B cell (primary cell): ENCODE data around the gene ZNF19. TPM values are rescaled to one million over a fixed set of nuclear protein-coding genes. Genes with fewer than 3 reads are reported as not detected.

Experiments
- ATAC-seq: fragments of 200-7000 bp; cut with Tn5 transposase; one replicate; pipeline ENCODE4 v1.10.0; 2021; ENCODE audit warnings: low read depth, mild to moderate bottlenecking, moderate number of reproducible peaks, moderate library complexity
- CTCF ChIA-PET: fragments of 350-600 bp; sonication (Branson Sonifier 250); formaldehyde crosslinking; loops from one replicate; lab custom pipeline; 2021; ENCODE audit warnings: antibody characterized with exemption, inconsistent platforms; lab: Charles Lee
- POLR2A ChIA-PET: fragments of 350-600 bp; sonication (Branson Sonifier 250); formaldehyde crosslinking; loops from one replicate; lab custom pipeline; 2021; ENCODE audit warnings: antibody characterized with exemption; lab: Charles Lee
- DNase-seq: peaks from one replicate; pipeline ENCODE4 v3.0.0; 2013
- H2AFZ ChIP-seq: 2 replicates; pipeline ENCODE4 v1.6.1; 2012; ENCODE audit warnings: mild to moderate bottlenecking, low read depth, low read length; ENCODE audit not compliant: insufficient read depth, poor library complexity, severe bottlenecking
- H3K27ac ChIP-seq, 2 donors: 1 replicate in 1 of 2; 2 replicates in 1 of 2; pipeline ENCODE4 v1.5.1; 2012 to 2013; ENCODE audit warnings: low read length in 2 of 2, mild to moderate bottlenecking in 2 of 2, moderate library complexity in 1 of 2
- H3K27me3 ChIP-seq, 4 experiments: fragments of 200-600 bp in 1 of 4; sonication (generic) in 1 of 4; replicated peaks in 1 of 4; 1 replicate in 2 of 4; 2 replicates in 2 of 4; pipeline versions ENCODE4 v1.6.1 to v1.7.0; 2013 to 2016; ENCODE audit warnings: low read length in 3 of 4, mild to moderate bottlenecking in 2 of 4, mixed read lengths in 1 of 4, moderate library complexity in 1 of 4; ENCODE audit not compliant: insufficient read depth in 4 of 4, control insufficient read depth in 3 of 4; ENCODE audit errors: control extremely low read depth in 1 of 4
- H3K36me3 ChIP-seq, 2 experiments: replicated peaks in 1 of 2; 1 replicate in 1 of 2; 2 replicates in 1 of 2; pipeline versions ENCODE4 v1.6.1 to v1.7.1; 2013; ENCODE audit warnings: low read length in 1 of 2; ENCODE audit not compliant: insufficient read depth in 2 of 2, control insufficient read depth in 1 of 2; ENCODE audit errors: control extremely low read depth in 1 of 2, extremely low read depth in 1 of 2
- H3K4me1 ChIP-seq, 2 donors: fragments of 200-600 bp in 1 of 2; sonication (generic) in 1 of 2; 1 replicate in 1 of 2; 2 replicates in 1 of 2; pipeline versions ENCODE4 v1.5.1 to v1.6.1; 2013 to 2017; ENCODE audit warnings: low read length in 2 of 2; ENCODE audit not compliant: control insufficient read depth in 2 of 2, insufficient read depth in 2 of 2
- H3K4me2 ChIP-seq: replicated peaks from 2 replicates; pipeline ENCODE3; 2012; ENCODE audit warnings: mild to moderate bottlenecking, low read depth, low read length; ENCODE audit not compliant: poor library complexity, severe bottlenecking
- H3K4me3 ChIP-seq, 5 experiments: fragments of 200-600 bp in 1 of 5; sonication (generic) in 1 of 5; 1 replicate in 3 of 5; 2 replicates in 2 of 5; pipeline versions ENCODE4 v1.5.1 to v1.7.0; 2011 to 2016; ENCODE audit warnings: low read length in 4 of 5, mild to moderate bottlenecking in 4 of 5, low read depth in 2 of 5, control low read depth in 1 of 5, moderate library complexity in 1 of 5; ENCODE audit not compliant: insufficient read depth in 1 of 5; ENCODE audit errors: control extremely low read depth in 1 of 5, extremely low read depth in 1 of 5
- H3K79me2 ChIP-seq: fragments of 200-600 bp; sonication (generic); one replicate; pipeline ENCODE4 v1.6.0; 2016; ENCODE audit warnings: low read length; ENCODE audit not compliant: control insufficient read depth, insufficient read depth
- H3K9ac ChIP-seq: fragments of 200-600 bp; sonication (generic); 2 replicates; pipeline ENCODE4 v1.6.1; 2017; ENCODE audit warnings: mild to moderate bottlenecking, low read length, moderate library complexity
- H3K9me3 ChIP-seq, 3 donors: one replicate each; pipeline versions ENCODE4 v1.6.1 to v1.7.1; 2013; ENCODE audit warnings: low read length in 2 of 3; ENCODE audit not compliant: control insufficient read depth in 2 of 3, insufficient read depth in 1 of 3; ENCODE audit errors: control extremely low read depth in 1 of 3
- H4K20me1 ChIP-seq: 2 replicates; pipeline ENCODE4 v1.6.0; 2012; ENCODE audit warnings: mild to moderate bottlenecking, low read length; ENCODE audit not compliant: insufficient read depth, control insufficient read depth, poor library complexity, severe bottlenecking
- H3K27ac Mint-ChIP-seq: one replicate; pipeline ENCODE4 v1.8.0; 2021; ENCODE audit warnings: mixed read lengths
- H3K27me3 Mint-ChIP-seq: one replicate; pipeline ENCODE4 v1.8.0; 2021; ENCODE audit warnings: mixed read lengths
- H3K4me1 Mint-ChIP-seq: one replicate; pipeline ENCODE4 v1.8.0; 2021; ENCODE audit warnings: mixed read lengths
- H3K4me3 Mint-ChIP-seq: one replicate; pipeline ENCODE4 v1.8.0; 2021; ENCODE audit warnings: mixed read lengths
- H3K9me3 Mint-ChIP-seq: one replicate; pipeline ENCODE4 v1.8.0; 2022; ENCODE audit warnings: mixed read lengths; ENCODE audit not compliant: insufficient read depth
- CTCF ChIP-seq: fragments of 200-600 bp; IDR thresholded peaks from one replicate; pipeline ENCODE4 v1.8.0; 2022; ENCODE audit warnings: antibody characterized with exemption, mild to moderate bottlenecking
- EZH2 ChIP-seq: IDR thresholded peaks from 2 replicates; pipeline ENCODE4 v1.6.1; 2012; ENCODE audit warnings: borderline replicate concordance, low read depth, mild to moderate bottlenecking, moderate library complexity, low read length; ENCODE audit not compliant: insufficient read depth, poor library complexity, severe bottlenecking
- WGBS: methylation state at CpG from one replicate; pipeline ENCODE4 v1.1.5; 2013; ENCODE audit warnings: missing lambda C conversion rate; ENCODE audit not compliant: insufficient coverage; 5-methylcytosine and 5-hydroxymethylcytosine counted together
- intact Hi-C: fragments of 100-400 bp; cut with micrococcal nuclease; formaldehyde crosslinking; loops from one replicate; pipeline ENCODE4 v1.10.0; 2022
- polyA plus RNA-seq: library from polyadenylated mRNA; depleted of rRNA; stranded (reverse); fragments of >200 nt; gene quantifications from 2 replicates; pipeline ENCODE4 v1.2.3, GENCODE V29; 2012
- total RNA-seq, 2 donors: library from RNA; stranded (reverse); fragments of 120-200 nt in 1 of 2; gene quantifications; 1 replicate in 1 of 2; 2 replicates in 1 of 2; pipeline versions ENCODE4 v1.2.3 to v1.2.4, GENCODE V29; 2013 to 2022

The ZNF19 gene
- total and polyA plus RNA-seq, 2 donors (not counting 1 experiment from before 2014, with no cell fraction given), result 2.4 to 12.6 TPM

DNA sequence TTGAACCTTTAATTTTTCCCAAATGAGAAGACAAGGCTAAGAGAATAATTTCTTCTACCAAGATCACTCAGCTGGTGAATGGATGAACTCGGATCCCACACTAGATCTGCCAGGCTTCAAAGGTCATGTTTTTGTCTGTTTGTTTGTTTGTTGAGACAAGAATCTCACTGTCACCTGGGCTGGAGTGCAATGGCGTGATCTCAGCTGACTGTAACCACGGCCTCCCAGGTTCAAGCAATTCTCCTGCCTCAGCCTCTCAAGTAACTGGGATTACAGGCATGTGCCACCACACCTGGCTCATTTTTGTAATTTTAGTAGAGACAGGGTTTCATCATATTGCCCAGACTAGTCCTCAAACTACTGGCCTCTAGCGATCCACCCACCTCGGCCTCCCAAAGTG lies 6.6 kb downstream of the ZNF19 start:
- Histone ChIP-seq H3K9ac (no peak overlapping the region), H3K4me3 (no peak overlapping the region), H3K36me3 (peaks cover 0 to 13% of the 10 kb centered on the region in 2 experiments), H3K4me2 (no peak overlapping the region), H3K79me2 (peaks cover 19% of the 10 kb centered on the region), H3K4me1 (peaks cover 9 to 12% of the 10 kb centered on the region in 2 donors), H3K27ac (no peak overlapping the region), H3K27me3 (no peaks in the 10 kb centered on the region), H2AFZ (no peak overlapping the region), H4K20me1 (no peaks in the 10 kb centered on the region), H3K9me3 (no peaks in the 10 kb centered on the region)
- POLR2A ChIA-PET, result no interaction called here
- no peak for DNase-seq
- CTCF ChIA-PET, result interaction anchor here (1.4 to 1.5 kb wide), 2 partner anchors 18 to 128 kb away, joined by 4 read pairs; no protein-coding TSS in a partner anchor
- intact Hi-C loops, result loop anchor here (5.0 kb wide), 1 partner anchor 525 kb away; the partner anchor contains the start of gene DHODH
- WGBS, result 95% methylated on average over 3 of the region's 5 CpGs
- Mint-ChIP-seq H3K9me3 (no peaks in the 10 kb centered on the region), H3K27ac (peak overlapping the region; percentile 8), H3K27me3 (peaks cover 4% of the 10 kb centered on the region), H3K4me1 (peaks cover 15% of the 10 kb centered on the region), H3K4me3 (no peak overlapping the region)
- TF ChIP-seq EZH2 (no peak), CTCF (no peak)
- no peak for ATAC-seq

DNA sequence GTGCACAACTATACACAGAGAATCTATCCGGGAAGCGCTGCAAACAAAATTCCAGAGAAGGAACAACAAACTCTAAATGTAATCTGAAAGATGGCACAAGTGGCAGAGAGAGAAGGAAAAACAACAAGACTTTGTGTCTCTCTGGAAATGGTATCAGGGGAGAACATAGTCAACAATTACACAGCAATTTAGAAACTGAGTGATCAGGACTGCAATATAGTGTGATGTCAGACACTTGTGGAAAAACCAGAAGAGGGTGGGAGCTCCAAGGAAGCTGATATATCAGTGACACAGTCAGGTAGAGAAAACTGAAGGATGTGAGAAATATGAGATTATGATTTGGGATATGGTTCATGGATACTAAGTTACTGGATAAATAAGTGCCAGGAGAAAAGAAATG lies 8.2 kb downstream of the ZNF19 start:
- Histone ChIP-seq H4K20me1 (no peaks in the 10 kb centered on the region), H3K9me3 (no peaks in the 10 kb centered on the region), H3K9ac (no peak overlapping the region), H3K27ac (no peak overlapping the region), H3K4me1 (peaks cover 9 to 12% of the 10 kb centered on the region in 2 donors), H3K4me3 (no peak overlapping the region), H3K79me2 (peaks cover 19% of the 10 kb centered on the region), H3K4me2 (no peak overlapping the region), H2AFZ (no peak overlapping the region), H3K27me3 (no peaks in the 10 kb centered on the region), H3K36me3 (peaks cover 0 to 27% of the 10 kb centered on the region in 2 experiments)
- Mint-ChIP-seq H3K27me3 (no peaks in the 10 kb centered on the region), H3K4me1 (peaks cover 15% of the 10 kb centered on the region), H3K27ac (no peak overlapping the region), H3K9me3 (no peaks in the 10 kb centered on the region), H3K4me3 (no peak overlapping the region)
- no CpG with 5 or more reads among the region's 2 CpGs for WGBS
- no peak for TF ChIP-seq CTCF
- TF ChIP-seq EZH2, result no peak
- POLR2A ChIA-PET, result no interaction called here
- DNase-seq, result no peak
- no peak for ATAC-seq
- intact Hi-C loops, result loop anchor here (5.0 kb wide), 1 partner anchor 526 kb away; the partner anchor contains the start of gene DHODH
- CTCF ChIA-PET, result interaction anchor here (1.0 kb wide), 1 partner anchor 9 kb away, joined by 3 read pairs; no protein-coding TSS in a partner anchor
